Stimulated activated naive CD4-positive, alpha-beta T cell (primary cell): ENCODE measurements around the gene SELP.

Experiments used
- DNase-seq, 6 experiments: peaks; one replicate each; lab custom pipeline; 2025; lab: John Stamatoyannopoulos, UW

SELP gene

DNA sequence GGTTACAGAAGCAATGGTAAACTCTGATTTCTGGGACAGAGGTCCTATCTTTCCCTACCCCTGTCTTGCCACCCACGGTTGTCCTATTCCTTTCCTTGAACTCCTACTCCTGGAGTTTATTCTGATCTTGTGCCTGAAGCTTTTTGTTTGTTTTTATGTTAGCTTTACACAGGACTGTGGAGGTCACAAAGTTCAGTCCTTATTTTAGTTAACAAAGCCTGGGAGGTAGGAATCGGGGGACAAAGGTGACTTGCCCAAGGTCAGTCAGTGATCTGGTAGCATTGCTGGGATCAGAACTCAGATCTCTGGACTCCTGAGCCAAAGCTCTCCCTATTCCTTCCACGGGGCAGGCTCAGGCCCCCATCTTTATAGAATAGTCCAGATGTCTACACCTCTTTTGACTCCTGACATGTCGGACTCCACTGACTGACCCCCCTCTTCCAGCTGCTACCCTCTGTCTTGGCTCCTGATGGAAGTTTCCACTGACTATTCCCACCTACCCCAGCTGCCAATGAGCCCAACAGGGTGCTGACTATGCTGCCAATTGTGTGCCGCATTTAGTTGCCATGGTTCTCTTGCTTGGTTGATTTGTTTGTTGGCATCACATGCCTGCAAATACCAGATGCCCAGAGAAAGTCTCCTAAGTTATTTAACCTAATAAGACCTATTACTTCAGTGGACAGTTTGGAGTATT, 53.5 kb downstream of the SELP start:
- no peak for DNase-seq

DNA sequence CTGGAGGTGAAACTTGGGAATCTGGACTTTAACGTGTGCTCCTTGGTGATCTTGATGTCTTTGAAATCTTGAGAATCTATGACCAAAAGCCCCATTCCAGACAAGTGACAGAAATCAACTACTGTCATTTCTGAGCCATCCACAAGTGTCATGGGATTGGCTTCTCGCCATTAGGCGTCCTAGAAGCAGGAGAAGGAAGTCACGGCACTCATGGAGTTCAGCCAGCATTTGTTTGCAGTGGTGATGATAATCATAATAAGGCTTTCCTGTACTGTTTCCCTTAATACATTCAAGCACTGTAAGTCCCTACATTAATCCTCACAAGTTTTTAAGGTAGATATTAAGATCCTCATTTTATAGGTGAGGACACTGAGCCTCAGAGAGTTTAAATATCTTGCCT, 55.6 kb downstream of the SELP start:
- no peak for DNase-seq

DNA sequence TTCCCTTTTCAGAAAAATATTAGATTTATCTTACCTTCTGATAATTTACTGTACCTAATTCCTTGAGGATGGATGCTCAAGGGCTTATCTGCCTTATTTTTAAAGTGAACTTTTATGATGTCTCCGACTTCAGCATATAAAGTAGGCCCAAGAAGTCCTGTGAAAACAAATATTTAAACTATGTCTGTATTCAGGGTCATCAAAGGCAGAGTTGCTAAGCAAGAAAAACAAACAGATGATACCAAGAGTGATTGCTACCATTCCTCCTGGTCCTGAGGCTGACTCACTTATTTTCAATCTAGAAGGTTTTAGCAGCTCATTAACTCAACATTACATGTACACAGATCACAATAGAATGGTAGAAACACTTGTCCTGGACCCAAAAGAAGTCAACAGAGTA, 57.7 kb downstream of the SELP start:
- no peak for DNase-seq

DNA sequence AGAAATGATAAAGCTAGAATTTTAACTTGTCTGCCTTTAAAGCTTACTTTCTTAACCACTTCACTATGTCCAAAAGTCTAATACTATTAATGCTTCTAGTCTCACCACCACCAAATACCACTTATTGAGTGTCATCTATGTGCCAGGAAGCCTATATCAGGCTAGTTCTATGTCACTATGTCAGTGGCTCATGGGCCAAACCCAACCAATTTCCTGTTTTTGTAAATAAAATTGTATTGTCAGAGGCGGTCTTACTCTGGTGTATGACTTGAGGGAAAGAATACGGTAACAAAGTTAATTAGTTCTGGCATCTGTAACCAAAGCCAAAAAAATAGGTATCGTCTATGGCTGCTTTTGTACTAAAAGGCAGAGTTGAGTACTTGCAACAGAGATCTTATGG, 58.5 kb downstream of the SELP start:
- no peak for DNase-seq

DNA sequence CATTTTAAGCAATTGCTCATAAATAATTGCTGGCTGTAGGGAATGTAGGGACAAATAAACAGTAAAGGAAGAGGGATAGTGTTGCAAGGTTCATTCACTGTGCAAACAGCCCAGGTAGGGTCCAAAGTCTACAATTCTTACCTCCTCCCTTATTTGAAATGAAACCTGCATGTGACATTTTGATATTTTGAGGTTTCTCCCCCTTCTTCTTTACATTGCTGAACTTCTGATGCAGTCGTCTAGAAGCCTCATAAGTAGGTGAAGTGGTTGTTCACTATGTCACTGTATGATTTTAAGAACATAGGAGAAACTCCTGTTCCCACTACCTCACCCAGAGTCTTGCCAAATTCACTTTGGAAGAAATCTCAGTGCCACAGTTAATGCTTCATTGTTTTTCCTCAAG, 59.8 kb downstream of the SELP start:
- no peak for DNase-seq

DNA sequence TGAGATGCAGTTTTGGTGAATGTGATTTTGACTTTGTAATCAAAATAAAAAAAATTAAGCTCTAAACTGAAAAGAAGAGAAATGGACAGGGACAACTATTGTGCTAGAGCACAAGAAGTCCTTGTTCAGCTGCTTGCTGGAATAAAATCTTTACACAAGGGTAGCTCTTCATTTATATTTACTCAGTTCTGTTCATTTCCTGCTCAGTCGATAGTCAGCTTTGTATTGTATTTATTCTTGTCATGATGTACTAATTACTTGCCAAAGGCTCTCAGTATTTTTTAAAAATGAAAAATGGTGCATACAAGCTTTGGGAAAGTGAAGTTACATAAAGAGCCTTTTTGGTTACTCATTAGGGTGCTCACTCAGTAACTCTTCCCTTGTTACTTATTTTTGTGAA, 61.4 kb downstream of the SELP start:
- no peak for DNase-seq

DNA sequence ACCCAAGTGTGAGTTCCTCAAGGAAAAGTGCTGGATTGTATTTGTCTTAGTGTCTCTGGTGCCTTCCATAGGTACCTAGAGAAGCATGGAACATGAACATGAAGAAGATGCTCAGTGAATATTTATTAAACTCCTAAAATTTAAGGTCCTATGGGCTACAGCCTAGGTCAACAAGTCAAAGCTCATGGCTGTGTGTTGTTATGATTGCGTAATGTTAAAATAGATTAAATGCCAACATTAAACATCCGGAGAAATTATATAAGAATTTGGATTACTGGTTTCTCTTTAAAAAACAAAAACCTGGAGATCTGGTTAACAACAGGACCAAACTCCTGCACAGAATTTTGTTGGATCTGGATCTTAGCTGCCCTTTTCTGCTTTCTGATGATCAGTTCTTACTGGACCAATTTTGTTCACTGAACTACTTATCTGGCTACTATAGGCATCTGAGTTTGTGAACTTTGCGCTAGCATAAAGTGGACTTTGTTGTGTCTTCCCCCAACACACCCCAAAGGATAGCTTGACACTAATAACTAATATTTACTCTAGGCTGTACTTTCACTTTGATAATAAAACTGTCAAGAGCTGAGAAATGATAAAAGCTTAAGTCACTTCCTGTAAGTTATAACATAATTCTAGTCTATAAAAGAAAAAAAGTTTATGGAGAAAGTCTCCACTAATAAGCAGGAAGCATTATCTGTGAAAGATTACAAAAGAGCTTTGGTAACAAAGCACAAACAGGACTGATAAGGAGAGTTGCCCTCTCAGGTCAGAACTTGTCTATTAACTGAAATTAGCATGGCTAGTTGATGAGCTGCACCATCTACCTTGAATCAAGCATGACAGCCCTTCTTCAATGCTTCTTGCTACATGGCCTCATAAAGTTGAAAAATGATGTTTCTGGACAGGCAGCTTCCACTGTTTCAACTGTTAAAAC, 64.3 kb downstream of the SELP start:
- DNase-seq: no peak

DNA sequence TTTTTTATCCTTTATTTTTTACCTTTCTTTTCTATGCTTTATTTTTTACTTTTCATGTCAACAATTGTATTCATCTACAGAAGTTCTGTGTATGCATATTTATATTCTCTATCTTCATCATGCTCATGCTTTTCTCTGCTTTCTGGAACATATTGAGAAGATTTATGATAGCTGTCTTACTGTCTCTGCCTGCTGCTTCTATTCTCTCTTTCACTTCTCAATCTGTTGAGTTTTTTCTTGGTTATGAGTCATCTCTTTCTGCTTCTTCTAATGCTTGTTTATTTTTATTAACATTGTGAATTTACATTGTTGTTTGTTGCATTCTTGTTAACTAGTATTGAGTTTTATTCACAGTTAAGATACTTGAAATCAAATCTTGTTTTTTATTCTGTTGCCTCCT, 66.3 kb downstream of the SELP start:
- no peak for DNase-seq

DNA sequence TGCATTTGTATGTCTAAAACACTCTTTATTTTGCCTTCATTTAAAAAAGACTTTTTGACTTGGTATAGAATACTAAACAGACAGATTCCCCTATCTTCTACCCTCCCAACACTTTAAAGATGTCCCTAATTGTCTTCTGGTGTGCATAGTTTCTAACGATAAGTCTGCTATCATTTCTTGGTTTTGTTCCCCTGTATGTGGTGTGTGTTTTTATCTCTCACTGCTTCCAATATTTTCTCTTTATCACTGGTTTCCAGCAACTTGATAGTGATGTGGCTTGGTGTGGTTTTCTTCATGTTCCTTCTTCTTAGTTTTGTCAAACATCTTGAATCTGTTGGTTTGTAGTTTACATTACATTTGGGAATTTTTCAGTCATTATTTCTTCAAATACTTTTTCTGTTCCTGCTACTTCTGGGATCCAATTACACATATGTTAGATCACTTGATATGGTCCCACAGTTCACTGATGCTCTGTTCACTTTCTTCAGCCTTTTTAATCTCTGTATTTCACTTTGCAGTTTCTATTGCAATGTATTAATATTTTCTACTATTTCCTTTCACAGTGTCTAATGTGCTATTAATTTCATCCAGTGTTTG, 66.8 kb downstream of the SELP start:
- DNase-seq: no peak

DNA sequence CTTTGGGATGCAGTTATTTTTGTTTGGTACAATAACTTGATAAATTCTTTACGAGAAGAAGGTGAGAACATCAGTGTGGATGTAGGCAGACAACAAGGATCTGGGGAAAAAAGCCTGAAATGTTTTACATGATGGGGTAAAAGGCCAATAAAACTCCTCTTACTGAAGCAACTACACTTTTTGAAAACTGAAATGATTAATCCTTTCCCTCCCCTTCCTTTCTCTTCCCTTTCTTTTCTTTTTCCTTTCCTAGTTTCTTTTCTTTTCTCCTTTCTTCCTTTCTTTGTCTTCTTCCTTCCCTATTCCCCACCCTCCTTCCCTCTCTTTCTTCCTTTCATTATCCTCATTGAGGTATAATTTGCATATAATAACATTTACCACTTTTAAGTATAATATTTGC, 68.2 kb downstream of the SELP start:
- no peak for DNase-seq

DNA sequence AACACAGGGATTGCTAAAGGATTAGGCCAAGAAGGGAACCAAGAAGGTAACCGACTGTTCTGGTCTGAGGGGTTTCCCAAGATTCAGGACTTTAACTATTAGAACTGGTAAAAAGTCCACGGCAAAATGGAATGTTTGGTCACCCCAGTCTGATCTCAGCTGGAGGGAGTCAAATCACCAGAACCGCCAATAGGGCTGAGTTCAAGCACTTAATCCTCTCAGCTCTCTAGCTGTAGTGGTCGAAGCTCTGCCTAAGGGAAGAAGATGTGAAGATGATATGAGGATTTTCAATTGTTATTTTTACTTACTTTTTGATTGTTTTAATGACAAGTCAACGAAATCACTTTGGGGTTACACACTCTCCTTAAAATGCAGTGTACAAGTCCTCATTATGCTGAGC, 72.8 kb downstream of the SELP start:
- DNase-seq: no peak

DNA sequence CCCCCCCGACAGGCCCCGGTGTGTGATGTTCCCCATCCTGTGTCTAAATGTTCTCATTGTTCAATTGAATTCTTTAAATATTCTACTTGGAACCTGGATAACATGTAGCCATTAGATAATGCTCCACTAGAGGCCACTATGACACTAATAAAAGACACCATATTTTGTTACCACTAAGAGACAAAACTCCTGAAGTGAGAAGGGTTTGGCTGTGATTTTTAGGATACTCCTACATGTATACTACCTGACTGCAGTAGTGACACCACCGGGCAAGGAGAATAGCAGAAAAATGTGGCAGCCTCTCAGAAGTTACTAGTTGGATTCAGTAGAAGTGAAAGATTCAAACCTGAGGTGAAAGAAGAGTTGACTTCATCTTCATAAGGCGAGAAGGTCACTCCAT, 79.6 kb downstream of the SELP start:
- DNase-seq: peak in 4 of 6 experiments; percentile 6 to 57 (median 40)

DNA sequence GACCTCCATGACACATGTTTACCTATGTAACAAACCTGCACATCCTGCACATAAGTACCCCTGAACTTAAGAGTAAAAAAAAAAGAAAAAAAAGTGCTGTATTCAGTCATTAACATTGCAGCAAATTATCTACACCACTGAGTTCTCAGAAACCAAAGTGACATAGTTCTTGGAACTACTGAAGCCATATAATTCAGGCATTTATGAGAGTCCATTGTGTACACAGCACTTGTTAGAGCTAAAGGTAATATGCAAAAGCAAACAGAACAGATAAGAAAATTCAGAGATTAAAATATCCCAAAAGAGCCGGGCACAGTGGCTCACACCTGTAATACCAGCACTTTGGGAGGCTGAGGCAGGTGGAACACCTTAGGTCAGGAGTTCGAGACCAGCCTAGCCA, 81.6 kb downstream of the SELP start:
- no peak for DNase-seq

DNA sequence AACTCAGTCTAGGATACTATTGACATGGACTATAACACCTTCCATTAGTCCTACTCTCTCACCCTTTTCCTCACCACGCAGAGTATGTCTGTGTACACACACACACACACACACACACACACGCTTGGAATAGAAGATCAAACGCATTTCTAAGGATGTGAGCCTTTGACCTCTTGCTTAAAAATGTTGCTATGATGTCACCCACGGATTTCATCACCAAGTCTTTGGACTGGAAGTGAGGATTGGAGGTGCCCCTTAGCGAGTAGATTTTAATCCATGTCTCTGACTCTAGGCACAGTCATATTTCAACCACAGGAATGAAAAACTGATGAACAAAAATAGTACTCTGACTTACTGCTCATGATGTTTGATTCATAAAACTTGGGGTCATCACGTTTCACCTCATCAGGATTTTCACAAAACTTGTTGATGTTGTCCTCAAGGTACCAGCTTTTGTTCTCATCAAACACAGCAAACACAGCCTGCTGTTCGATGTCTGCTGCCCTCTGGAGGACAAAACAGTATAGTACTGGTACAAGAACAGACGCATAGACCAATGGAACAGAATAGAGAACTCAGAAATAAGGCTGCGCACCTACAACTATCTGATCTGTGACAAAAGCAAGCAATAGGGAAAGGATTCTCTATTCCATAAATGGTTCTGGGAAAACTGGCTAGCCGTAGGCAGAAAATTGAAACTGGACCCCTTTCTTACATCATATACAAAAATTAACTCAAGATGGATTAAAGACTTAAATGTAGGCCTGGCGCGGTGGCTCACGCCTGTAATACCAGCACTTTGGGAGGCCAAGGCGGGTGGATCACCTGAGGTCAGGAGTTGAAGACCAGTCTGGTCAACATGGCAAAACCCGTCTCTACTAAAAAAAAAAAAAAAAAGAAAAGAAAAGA, 83.6 kb downstream of the SELP start:
- DNase-seq: peak in 5 of 6 experiments; percentile 17 to 71 (median 30)

DNA sequence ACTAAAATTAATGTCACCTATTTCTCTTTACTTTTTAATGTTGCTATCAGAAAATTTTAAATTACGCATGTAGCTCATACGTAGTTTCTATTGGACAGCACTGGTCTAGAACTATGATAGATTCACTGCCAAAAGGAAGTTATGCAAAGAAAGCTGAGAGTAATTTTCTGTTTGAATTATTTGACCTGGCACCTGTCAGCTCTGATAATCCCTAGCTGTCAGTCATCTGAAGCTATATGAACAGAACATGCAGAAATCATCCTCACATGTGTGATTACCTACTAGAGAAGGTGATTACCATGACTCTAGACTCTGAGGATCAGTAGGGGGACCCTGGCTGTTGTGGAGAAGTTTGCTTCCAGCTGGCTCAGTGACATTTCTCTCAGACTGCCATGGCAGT, 84.5 kb downstream of the SELP start:
- no peak for DNase-seq

DNA sequence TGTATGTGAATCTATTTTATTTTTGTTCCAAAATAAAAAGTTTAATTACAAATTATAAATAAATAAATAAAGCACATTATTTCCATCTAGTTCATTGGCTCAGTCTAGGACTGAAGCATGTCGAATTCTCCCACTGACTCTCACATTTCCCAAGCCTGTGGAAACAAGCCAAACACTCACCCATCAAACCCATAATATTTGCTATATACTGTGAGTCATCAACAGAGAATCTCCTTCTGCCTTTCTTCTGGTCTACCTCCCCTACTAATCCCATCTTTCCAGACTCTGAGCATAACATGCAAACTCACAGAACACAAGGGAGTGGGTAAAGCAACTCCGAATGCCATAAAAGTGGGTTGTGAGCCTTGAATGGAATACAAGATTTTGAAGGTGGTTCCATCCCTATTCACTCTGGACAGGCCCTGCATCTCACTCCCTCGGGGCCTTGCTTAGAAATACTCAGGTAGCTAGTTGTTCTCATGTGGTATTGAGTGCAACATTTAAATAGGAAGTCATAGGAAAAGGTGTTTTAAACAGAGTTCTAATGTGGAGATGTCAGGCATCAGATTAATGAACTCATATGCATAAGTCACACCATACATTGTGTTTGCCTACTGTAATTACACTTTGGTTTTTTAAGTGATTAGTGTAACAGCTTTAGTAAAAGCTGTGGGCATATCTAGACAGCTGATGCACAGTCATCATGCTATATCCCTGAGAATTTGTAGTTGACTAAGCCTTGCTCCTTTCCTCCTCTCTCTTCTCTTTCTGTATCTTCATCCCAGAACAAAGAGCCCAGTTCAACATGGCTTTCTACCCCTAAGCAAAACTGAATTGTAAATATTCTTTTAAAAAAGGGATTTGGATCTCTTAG, 90.7 kb downstream of the SELP start:
- DNase-seq: no peak
